NCI-H2227 (cell line): Measurements from ENCODE around the gene ZNHIT6.

Source experiments
- DNase-seq: peaks from one replicate; lab custom pipeline; 2025; ENCODE audit not compliant: unreplicated experiment; lab: John Stamatoyannopoulos, UW

Gene ZNHIT6

GRCh38 chr1:85623061-85623471, 85.2 kb downstream of the ZNHIT6 start:
- no peak for DNase-seq

- no peak for DNase-seq
Observed at GRCh38 chr1:85621430-85621829, 86.8 kb downstream of the ZNHIT6 start.

- DNase-seq: no peak
Observed at GRCh38 chr1:85617633-85618100, 90.6 kb downstream of the ZNHIT6 start.

- DNase-seq: no peak
Observed at GRCh38 chr1:85616736-85617135, 91.5 kb downstream of the ZNHIT6 start.

DNA sequence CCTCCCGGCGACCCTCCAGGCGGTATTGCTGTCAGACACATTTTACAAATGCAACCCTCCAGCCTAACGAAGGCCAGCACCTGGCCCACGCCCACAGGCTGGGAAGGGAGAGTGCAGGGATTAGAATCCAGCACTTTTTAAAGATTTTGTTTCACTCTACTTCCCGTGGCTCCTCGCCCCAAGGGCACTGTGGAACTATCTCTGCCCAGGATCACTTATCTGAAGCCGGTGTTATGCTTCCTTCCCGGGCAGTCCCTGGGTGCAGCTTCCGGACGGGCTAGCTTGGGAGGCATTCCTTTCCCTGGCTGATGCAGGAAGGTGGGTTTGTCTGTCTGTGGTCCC, 91.9 kb downstream of the ZNHIT6 start:
- no peak for DNase-seq

GRCh38 chr1:85615586-85616363, 92.5 kb downstream of the ZNHIT6 start:
- DNase-seq: no peak

GRCh38 chr1:85612704-85613361, 95.4 kb downstream of the ZNHIT6 start:
- no peak for DNase-seq

DNA sequence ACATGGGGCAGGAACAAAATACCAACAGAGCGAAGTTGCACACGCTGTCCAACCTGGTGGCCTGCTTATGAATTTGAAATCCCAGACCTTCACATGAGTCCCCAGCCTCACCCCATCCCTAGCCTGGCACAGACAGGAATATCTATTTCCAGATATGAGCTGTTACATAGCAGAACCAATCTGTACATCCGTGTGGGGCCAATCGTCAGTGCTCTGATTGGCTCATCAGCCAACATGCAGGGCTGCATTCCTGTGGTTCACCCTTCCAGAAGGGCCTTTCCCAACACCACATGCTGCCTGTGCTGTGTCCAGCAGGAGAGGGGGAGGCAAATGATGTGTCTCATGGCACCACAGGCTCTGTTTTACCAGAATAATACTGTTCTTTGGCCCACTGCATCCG, 96.4 kb downstream of the ZNHIT6 start:
- DNase-seq: no peak

- no peak for DNase-seq
Observed at GRCh38 chr1:85611425-85611824, 96.8 kb downstream of the ZNHIT6 start.

DNA sequence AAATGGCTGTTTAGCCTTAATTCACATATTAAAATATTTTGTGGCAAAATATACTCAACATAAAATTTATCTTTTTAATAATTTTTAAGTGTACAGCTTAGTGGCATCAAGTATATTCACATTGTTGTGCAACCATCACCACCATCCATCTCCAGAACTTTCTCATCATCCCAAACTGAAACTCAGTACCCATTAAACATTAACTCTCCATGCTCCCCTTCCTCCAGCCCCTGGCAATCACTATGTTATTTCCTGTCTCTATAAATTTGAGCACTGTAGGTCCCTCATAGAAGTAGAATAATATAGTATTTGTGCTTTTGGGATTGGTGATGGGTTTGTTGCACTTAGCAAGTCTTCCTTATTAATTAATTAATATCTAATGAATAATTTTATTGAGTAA, 98.3 kb downstream of the ZNHIT6 start:
- DNase-seq: no peak

DNA sequence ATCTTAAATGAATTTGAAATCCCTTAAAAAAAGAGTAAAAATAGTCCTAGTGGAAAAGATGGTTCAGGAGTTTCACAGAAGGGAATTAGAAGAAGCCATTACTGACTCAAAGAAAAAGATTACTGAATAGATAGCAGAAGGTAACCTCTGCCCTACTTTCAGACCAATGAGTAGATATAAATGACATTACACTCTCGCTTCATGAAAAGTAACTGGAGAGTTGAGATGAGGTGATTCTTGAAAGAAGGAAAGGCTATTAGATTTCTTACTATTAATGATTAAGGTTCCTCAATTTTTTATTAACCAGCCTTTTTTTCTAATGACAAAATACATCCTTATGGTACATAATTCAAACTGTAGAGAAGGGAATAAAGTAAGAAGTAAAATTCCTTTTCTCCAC, 99.4 kb downstream of the ZNHIT6 start:
- DNase-seq: no peak

- DNase-seq: no peak
Observed at GRCh38 chr1:85607921-85608265, 100.3 kb downstream of the ZNHIT6 start.

DNA sequence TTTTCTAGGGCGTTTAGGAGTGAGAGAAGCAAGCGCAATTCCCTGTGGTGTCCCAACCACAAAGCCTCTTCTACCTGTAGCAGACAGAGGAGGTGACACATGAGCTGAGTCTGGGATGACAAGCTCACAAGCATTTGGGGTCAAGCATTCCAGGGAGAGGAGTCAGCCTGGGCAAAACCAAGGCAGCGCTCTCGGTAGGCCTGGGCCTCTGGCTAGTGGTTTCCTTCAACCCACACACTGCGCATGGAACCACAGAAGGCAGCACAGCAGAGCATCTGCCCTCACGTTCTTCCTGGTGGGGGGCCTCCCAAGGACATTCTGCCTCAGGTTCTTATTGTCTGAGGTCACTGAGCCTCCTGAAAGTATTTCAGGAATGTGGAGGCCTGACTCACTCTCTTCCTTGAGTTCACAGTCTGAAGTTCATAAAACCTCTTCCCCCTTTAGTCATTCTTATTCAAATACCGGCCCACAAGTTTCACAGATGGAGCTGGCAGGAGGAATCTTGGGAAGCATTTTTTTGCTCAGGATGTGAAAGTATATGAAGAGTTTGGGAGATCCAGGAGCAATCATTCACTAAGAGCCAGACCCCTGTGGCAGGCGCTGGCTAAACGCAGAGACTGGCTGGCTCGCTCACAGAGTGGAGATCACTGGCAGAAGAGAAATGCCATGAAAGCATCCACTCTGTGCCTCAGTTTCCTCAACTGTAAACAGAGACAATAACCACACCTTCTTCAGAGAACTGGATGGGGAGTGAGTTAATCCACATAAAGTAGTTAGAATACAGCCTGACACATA, 100.9 kb downstream of the ZNHIT6 start:
- DNase-seq: no peak

GRCh38 chr1:85606414-85606800, 101.8 kb downstream of the ZNHIT6 start:
- no peak for DNase-seq

DNA sequence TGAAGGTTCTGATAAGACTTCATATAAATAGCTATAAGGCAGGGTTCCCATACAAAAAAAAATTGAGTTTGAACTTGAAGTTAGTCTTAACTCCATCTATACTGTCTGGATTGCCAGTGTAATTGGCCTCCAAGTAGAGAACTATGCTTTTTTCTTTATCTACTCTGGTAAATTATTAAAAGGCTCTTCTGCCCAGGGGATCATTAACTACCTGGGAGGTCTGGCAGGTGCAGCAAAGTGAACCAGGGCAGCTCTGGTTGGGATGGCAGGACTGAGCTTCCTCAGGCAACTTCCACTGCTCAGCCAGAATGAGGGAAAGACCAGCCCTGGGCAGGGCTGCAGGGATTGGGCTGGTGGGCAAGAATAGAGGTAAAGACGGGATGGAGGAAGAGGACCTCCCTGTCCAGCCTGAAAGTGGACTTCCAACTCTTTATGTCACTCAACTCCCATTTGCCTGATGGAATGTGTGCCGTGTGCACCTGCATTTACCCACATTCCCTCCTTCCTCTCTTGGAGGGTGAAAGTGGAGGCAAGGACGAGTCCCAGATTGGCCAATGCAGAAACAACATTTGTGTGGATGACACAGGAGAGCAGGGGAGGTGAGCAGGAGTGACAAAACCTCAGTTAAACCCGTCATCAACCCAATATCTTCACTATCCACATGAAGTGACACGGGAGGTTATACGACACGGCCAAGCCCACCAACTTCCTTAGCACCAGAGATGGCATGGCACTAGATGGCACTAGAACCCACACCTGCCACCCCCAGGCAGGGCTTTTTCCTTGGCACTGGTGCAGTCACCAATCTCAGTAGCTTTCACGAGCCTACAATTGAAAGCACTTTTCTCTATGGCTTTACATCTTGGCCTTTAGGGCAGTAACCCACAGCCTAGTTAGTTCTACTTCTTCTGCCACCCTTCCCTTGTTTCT, 102.5 kb downstream of the ZNHIT6 start:
- no peak for DNase-seq

- DNase-seq: no peak
Observed at GRCh38 chr1:85604298-85604997, 103.8 kb downstream of the ZNHIT6 start.

- DNase-seq: no peak
Observed at GRCh38 chr1:85603086-85603880, 105.0 kb downstream of the ZNHIT6 start.

DNA sequence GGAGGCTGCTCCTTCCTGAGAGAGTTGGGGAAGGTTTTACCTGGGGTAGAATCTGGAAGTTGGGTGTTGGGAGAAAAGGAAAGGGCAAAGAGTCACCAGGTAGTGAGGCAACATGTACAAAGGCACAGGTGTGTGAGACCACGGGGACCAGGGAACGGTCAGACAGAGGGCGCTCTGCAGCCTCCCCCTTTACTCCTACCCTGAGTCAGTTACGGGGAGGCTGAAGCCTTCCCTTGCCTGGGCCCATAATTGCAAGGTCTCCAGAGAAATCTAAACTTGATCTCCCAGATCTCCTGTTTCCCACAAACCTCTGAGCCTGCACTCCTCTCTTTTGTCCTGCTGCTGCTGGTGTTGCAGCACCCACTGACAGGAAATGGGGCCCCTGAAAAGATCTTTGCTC, 105.7 kb downstream of the ZNHIT6 start:
- DNase-seq: no peak

DNA sequence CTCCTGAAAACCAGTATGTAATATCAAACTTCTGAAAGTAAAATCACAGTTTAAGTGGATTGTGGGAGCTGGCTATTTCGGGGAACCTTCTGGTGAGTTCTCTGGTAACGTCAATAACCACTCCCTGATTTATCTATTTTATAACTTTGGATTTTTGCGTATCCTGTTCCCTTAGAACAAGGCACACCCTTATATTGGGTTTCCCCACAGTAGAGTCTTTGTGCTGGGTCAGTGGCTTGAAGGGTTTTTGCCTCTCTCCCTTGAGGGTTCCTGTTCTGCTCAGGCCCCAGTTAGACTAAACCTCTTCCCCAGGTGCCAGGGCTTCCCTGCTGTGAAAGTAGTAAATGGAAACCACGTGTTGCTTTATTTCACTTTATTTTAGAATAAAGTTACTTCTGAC, 106.3 kb downstream of the ZNHIT6 start:
- no peak for DNase-seq

DNA sequence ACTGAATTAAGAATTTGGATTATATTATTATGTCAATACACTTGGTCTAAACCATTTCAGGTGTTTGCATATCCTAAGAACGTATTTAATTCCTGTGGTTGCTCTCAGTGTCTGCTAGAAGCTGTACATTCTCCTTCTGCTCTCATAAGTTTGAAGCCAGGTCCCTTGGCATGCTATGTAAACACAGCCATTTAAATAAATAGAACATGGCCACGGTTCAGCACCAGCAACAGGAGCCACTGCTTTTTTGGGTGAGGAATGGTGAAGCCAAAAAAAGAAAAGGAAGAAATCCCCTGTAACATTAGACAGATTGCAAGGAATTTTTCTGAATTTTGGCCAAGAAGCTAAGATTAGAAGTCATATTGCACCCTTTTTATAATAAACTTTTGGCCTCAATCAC, 108.6 kb downstream of the ZNHIT6 start:
- no peak for DNase-seq
